OCI-M1 (cell line): ENCODE measurements around the gene SLC6A3.
A peak's percentile ranks its signal among the peaks of the same experiment; 100 is the strongest.

Experiments used
- DNase-seq: peaks from one replicate; lab custom pipeline; 2025; lab: John Stamatoyannopoulos, UW

The SLC6A3 gene

DNA sequence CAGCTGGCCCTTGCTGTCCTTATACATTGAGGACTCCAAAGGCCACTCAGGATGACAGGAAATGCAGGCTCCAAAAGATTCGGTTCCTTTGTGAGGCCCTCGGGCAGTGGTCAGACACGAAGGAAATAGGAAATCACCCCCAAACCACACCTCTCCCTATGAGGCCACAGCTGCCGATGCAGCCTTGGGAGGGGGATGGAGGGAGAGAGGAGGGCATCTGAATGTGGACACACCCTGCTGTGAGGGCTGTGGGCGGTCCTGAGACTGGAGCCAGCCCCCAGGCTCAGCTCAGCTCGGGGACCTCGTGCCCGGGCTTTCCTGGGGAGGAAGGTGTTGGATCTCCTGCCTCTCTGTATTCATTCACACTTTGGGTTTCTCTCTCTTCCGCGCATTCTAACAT lies 97.7 kb downstream of the SLC6A3 start:
- no peak for DNase-seq

DNA sequence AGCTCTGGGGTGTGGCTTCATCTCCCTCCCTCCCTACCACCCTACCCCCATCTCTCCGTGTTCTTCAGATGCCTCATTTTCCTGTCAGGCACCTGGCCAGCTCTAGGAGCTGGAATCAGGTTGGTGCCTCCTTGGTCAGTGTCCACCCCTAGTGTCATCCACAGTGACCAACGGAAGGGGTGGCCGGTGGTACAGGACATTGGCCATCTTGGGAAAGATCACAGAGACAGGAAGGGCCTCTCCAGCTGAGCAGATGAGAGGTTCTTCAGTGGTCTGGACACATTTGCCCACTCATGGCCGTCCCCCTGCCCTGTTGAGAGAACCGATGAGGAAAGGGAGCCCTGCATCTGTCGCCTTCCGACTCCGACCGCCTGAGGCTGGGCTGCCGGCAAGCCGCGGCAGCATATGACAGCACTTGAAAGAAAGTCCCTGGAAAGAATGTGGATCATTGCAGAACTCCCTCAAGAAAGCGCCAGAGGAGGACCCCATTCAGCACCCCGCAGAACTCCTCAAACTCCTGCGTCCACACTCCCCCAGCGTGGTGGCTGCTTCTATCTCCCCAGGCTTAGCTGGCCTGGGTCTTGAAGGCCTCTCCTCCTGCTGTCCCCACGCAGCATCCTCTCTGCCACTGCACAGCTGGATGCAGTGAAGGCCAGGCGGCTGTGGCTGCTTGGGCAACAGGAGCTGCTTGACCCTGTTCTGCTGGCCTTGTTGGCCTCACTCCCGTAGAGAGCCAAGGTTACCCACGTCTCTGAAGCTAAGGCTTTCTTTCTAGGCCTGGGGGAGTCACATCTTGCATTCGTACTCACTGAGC lies 98.4 kb downstream of the SLC6A3 start:
- DNase-seq, result no peak

DNA sequence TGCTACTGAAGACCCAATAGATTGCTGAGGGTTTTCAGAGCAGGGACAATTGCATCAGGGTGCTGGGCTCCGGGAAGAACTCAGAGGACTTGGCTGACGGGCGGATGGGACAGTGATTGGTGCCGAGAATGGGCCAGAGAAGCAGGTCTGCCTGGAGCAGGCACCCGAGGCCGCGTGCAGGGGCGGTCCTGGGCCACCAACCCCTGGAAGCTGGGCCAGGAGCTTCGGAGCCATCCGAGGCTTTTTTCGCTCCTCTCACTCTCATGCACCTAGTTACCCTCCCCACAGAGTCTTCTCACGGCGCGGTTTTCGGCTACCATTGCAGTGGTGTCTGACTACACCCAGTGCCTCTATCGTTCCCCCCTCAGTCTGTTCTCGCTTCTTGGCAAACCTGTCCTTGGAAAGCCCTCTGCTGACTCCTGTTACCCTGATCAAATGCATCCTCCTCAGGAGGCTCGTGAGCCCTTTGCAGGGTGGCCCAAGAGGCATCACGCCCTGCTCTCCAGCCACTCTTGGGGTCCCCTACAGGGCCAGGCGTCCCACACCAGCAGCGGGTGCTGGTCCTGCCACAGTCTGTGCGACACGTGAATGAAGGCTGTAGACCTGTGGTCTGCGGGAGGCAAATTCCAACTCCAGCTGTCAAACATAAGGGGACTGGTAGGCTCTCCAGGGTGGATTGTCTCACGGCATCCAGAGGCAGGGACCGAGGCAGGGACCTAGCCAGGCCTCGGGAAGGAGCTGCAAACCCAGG lies 99.2 kb downstream of the SLC6A3 start:
- DNase-seq, result no peak

DNA sequence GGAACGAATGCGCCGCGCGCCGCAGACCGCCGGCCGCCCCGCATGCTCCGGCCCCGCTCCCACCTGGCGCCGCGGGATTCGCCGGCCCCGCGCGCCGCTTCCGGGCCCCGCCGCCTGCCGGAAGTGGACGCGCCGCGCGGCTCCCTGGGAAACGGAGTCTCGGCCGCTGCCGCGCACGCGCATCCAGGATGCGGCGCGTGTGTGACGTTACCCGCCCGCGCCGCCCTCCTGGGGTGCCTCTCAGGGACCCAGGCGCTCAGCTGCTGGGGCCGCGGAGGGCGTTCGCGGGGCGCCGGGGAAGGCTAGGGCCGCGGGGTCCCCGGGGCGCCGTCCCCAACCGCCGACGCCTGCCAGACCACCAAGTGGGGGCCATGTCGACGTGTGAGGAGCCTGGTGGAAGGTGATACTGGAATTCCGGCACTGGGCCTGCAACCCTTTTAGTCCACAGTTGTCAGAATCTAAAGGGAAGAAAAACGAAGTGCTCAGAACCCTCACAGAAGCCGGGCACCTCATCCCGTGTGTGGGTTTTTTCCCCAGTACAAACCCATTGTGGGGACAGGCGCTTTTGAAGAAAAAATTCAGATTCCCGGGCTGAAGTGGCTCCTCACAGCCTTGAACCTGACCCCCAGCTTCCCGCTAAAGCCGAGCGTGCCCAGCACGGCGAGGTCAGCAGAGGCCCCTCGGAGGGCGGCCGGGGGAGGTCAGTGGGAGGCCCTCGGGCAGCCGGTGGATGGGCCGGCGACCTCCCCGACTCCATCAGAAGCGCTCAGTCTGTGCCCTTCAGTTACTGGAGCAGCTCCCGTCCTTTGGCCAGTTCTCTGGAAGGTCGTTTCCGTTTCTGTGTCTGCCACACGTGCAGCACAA lies 100.0 kb downstream of the SLC6A3 start, which contains the start of gene CLPTM1L:
Gene CLPTM1L (minus strand): TSS at position 125 of the 864 bp plus-strand sequence. CDS start 258 bp downstream, outside the sequence.
- DNase-seq, result peak; percentile 90

DNA sequence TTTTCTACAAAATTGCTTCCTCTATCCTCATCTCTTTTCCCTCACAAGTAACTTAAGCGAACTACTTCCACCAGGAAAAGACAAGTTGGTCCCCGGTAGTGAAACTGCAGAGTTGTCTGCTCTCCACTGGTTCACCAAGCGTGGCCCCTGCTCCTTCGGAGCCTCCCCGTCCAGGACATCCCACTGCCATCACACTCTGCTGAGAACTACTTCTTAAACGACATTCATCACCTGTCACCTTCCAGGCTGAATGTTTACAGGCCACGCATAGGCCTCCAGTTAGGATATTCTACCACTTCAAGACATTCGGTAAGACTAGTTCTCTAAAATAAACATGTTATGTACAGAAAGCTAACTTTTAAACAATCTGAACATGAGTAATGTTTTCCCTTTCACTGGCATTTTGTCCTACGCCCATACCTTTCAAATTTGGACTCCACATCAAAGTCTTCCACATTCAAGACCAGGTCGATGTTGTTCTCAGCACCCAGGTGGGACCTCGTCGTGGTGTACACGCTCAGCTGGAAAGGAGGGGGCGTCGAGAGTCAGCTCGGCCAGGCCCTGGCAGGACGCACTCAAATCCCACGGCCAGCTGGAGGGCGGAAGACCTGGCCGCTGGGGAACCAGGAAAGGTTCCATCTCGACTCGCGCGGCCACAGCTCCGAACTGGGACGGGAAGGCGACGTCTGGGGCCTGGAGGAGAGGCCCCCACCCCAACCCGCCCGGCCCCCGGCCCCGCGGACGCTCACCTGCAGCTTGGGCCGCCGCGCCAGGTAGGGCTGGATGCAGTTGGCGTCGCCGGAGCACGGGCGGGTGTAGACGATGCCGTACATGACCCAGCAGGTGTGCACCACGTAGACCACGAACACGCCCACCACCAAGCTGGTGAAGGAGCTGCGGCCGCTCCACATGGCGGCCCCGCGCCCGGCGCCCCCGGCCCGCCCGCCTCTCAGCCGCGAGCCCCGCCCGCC lies 101.0 kb downstream of the SLC6A3 start:
- DNase-seq, result no peak

DNA sequence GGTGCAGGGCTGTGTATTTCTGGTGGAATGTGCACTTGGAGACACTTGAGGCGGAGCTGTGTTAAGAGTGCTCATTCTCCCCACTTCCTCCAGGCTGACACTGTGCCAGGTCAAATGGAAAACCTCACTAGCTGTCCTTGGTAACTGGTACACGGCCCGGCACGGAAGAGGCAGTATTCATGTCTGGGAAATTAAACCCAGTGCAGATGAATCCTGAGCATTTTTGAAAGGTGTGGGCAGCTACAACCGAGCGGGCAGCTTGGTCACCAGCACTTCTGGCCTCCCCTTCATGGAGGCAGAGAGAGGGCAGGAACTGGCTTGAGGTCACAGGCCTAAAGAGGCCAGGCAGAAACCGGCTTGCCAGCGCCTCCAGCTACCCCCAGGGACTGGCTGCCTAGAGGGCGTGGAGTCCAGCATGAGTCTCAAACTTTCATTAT lies 101.9 kb downstream of the SLC6A3 start:
- DNase-seq, result no peak
